ENCODE data around the gene VAV3.

The VAV3 gene

DNA sequence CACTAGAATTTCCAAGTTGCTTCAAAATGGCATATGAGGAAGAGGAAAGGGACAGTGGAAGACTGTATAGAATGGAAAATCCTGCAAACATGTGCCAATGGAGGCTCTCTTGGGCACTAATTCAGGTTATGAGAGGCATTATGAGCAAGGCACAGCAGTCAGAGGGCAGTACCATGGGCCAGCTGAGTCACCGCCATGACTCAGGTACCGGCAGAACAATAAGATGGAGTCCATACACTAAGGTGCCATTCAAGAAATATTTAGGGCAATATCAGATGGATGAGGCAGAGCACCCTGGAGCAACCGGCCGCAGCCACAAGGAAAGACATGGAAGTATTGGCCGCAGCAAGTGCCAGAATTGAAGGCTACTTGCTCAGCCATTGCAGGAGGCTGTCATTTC, 25.6 kb upstream of the VAV3 start:
- no peak for DNase-seq (ENCODE audit: extremely low read depth, low read depth)
- TF ChIP-seq, protein P1, sequence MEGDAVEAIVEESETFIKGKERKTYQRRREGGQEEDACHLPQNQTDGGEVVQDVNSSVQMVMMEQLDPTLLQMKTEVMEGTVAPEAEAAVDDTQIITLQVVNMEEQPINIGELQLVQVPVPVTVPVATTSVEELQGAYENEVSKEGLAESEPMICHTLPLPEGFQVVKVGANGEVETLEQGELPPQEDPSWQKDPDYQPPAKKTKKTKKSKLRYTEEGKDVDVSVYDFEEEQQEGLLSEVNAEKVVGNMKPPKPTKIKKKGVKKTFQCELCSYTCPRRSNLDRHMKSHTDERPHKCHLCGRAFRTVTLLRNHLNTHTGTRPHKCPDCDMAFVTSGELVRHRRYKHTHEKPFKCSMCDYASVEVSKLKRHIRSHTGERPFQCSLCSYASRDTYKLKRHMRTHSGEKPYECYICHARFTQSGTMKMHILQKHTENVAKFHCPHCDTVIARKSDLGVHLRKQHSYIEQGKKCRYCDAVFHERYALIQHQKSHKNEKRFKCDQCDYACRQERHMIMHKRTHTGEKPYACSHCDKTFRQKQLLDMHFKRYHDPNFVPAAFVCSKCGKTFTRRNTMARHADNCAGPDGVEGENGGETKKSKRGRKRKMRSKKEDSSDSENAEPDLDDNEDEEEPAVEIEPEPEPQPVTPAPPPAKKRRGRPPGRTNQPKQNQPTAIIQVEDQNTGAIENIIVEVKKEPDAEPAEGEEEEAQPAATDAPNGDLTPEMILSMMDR (IDR thresholded peaks at IDR 0.05; ENCODE audit: low read depth, low read length) = no peak

DNA sequence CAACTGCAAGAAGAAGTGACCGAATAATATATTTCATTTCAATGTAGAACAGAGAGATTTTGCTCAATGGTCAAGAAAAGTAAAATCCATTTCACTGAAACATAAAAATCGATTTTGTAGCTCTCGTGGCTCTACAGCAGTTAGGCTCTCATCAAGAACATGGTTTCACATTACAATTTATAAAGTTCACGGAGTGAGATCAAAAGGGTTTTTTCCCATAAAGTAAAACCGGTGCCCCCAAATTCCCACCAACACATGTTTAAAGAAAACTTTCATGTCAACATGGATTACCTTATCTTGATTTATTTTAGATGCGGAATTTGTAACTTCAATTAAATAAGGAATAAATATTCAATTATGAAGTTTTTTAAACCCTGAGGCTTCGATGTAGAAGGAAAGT, 16.3 kb upstream of the VAV3 start:
- DNase-seq (ENCODE audit: extremely low read depth, low read depth) = no peak
- TF ChIP-seq, protein P1 (IDR thresholded peaks at IDR 0.05; ENCODE audit: low read depth, low read length) = no peak

DNA sequence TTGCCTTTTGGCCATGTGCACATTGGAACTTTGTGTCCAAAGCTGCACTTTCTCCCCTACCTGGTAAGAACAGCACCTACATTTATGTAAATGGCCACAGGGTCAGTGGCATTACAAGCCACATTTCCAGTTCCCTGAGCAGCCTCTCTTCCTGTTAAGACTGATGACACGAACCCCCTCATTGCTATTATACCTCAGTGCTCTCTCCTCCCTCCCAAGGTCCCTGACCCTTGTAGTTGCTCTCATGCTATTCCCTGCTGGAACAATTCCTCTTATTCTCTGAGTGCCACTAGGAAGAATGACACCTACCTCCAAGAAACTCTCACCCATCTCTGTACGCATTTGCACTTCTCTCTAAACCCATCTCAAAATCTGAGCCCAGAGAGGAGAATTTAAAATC, 14.9 kb upstream of the VAV3 start:
- no peak for DNase-seq (ENCODE audit: extremely low read depth, low read depth)

DNA sequence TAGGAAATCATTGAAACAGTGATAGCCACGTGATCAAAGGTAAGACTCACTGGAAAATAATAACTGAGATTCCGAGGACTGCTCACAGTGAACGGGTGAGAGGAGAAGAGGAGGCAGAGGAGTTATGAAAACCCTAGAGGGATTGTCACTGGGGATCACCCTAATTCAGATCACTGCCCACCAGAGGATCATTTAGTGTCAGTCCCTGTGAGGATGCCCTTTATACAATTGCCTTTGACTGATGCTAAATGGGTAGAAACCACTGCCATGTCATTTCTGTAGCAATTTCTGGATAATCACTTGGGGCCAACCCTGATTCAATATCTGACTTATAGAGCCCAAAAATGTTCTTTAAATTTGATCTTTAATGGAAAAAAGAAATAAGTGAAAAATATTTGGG, 14.1 kb upstream of the VAV3 start:
- DNase-seq (ENCODE audit: extremely low read depth, low read depth) = no peak
- TF ChIP-seq, protein P1 (IDR thresholded peaks at IDR 0.05; ENCODE audit: low read depth, low read length) = no peak

More for the DNA sequence above, 14.9 kb upstream of the VAV3 start:
- TF ChIP-seq, protein P1 (IDR thresholded peaks at IDR 0.05; ENCODE audit: low read depth, low read length) = no peak

DNA sequence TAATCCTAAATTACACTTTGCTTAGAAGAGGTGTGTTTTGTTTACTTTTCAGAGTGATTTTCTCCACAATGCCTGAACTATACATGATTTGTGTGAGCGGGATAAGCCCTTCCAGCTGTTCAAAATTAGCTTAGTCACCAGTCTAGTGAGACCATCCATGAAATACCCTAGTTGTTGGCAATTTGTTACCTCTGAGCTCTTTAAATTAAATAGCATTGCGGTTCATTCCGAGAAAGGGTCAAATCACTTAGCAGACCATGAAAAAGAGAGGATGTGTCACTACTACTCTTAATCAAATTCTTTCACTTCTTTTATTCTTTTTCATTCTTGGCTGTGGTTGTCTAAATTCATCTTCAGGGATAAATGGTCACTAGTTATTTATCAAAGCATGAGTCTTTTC, 11.9 kb upstream of the VAV3 start:
- TF ChIP-seq, protein P1 (IDR thresholded peaks at IDR 0.05; ENCODE audit: low read depth, low read length) = no peak
- DNase-seq (ENCODE audit: extremely low read depth, low read depth) = no peak

DNA sequence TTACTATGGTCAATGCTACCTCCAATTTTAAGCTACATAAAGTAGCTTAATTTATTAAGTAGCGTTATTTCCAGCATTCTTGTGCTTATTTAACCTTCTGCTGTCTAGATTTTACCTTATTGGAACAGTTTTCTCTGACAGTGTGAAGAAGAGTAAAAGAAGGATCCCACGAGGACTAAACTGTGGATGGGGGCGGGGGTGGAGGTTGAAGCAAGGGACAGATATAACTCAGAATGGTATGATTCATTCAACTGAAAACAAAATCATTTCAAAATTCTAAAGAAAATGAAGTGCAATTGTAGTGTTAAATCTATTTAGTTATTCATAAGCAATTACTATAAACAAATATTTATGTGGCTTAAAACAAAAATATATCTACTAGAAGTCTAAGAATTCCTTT, 11.5 kb upstream of the VAV3 start:
- TF ChIP-seq, protein P1 (IDR thresholded peaks at IDR 0.05; ENCODE audit: low read depth, low read length) = no peak
- DNase-seq (ENCODE audit: extremely low read depth, low read depth) = no peak

DNA sequence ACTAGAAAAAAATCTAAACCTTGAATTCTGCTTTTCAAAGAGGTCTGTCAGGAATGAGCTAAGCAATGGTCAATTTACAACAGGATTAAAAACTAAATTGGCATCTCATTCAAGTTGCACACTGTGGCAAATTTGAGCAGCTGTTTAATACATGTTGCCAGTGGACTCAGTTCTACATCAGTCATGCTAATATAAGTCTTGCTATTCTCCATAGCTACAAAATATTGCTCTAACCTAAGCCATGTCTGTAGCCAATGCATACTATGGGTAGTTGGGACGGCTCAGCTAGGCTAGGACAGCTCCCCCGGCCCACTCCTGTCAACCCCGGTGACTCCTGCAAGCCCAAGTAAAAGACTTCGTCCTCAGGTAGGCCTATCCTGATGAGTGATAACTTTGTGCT, 10.9 kb upstream of the VAV3 start:
- TF ChIP-seq, protein P1 (IDR thresholded peaks at IDR 0.05; ENCODE audit: low read depth, low read length) = no peak
- DNase-seq (ENCODE audit: extremely low read depth, low read depth) = no peak
